HG03095 (cell line): ENCODE results near the gene FANCB.

Experiments
- ATAC-seq: cut with Tn5 transposase; IDR thresholded peaks from one replicate; pipeline ENCODE4 v1.9.1; 2021; ENCODE audit warnings: moderate library complexity; ENCODE audit not compliant: unreplicated experiment

The FANCB gene

GRCh38 chrX:14872851-14873675, at the start of gene FANCB, which contains the start of gene MOSPD2:
Gene FANCB (minus strand): TSS chrX:14873069. CDS start chrX:14865510, 7,559 bp downstream.
Gene MOSPD2 (plus strand): TSS chrX:14873421. CDS start chrX:14873529, 108 bp downstream.
- ATAC-seq, result peak; percentile 95

- ATAC-seq, result no peak
These were observed 49.6 kb upstream of the FANCB start for GRCh38 chrX:14922437-14922836.

- no peak for ATAC-seq
These were observed 47.3 kb upstream of the FANCB start for GRCh38 chrX:14920196-14920595.

- ATAC-seq, result no peak
These were observed 46.5 kb upstream of the FANCB start for GRCh38 chrX:14919407-14919806.

- no peak for ATAC-seq
These were observed 43.3 kb upstream of the FANCB start for GRCh38 chrX:14916017-14916674.

GRCh38 chrX:14915596-14915995, 42.7 kb upstream of the FANCB start:
- no peak for ATAC-seq

- no peak for ATAC-seq
These were observed 40.4 kb upstream of the FANCB start for GRCh38 chrX:14913241-14913640.

GRCh38 chrX:14903891-14904290, 31.0 kb upstream of the FANCB start:
- no peak for ATAC-seq

GRCh38 chrX:14902537-14902936, 29.7 kb upstream of the FANCB start:
- ATAC-seq, result no peak

- no peak for ATAC-seq
These were observed 26.7 kb upstream of the FANCB start for GRCh38 chrX:14899607-14900006.

GRCh38 chrX:14897042-14897441, 24.2 kb upstream of the FANCB start:
- no peak for ATAC-seq

- ATAC-seq, result no peak
These were observed 23.4 kb upstream of the FANCB start for GRCh38 chrX:14896273-14896672.

GRCh38 chrX:14886252-14886651, 13.4 kb upstream of the FANCB start:
- ATAC-seq, result no peak

GRCh38 chrX:14884714-14885113, 11.8 kb upstream of the FANCB start:
- no peak for ATAC-seq

GRCh38 chrX:14883826-14884225, 11.0 kb upstream of the FANCB start:
- ATAC-seq, result no peak

GRCh38 chrX:14875624-14876023, 2.8 kb upstream of the FANCB start:
- ATAC-seq, result no peak

GRCh38 chrX:14873676-14874049, 794 bp upstream of the FANCB start:
- no peak for ATAC-seq

GRCh38 chrX:14872355-14872754, 514 bp downstream of the FANCB start:
- no peak for ATAC-seq

GRCh38 chrX:14871767-14872166, 1.1 kb downstream of the FANCB start:
- no peak for ATAC-seq

GRCh38 chrX:14865201-14865600, 7.7 kb downstream of the FANCB start:
- ATAC-seq, result no peak

GRCh38 chrX:14864631-14865030, 8.2 kb downstream of the FANCB start:
- no peak for ATAC-seq

GRCh38 chrX:14851526-14851925, 21.3 kb downstream of the FANCB start:
- ATAC-seq, result no peak
